Kasumi-1 (cell line): Measurements from ENCODE around the gene KIF2A.
A peak's percentile ranks its signal among the peaks of the same experiment; 100 is the strongest.

Experiments used
- DNase-seq, 2 experiments: peaks; one replicate each; lab custom pipeline; 2025; lab: John Stamatoyannopoulos, UW

Gene KIF2A

DNA sequence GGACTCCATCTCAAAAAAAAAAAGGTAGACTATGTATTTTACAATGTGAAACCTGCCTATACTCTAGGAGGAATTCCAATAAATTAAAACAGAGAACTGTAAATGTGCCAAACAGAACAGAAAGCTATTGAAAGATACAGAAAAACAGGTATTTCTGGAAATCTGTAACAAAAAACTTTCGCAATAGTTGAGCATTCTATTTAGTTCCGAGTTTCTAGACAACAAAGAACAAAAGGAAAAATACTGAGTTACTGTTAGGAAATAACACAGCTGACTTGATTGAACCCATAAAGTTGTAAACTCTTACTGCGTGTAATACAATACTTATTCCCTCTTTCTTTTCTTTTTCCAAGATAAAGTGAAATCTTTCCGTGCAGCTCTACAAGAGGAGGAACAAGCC, 79.1 kb downstream of the KIF2A start:
- no peak for DNase-seq

- no peak for DNase-seq
These were observed 79.9 kb downstream of the KIF2A start for GRCh38 chr5:62385816-62386400.

DNA sequence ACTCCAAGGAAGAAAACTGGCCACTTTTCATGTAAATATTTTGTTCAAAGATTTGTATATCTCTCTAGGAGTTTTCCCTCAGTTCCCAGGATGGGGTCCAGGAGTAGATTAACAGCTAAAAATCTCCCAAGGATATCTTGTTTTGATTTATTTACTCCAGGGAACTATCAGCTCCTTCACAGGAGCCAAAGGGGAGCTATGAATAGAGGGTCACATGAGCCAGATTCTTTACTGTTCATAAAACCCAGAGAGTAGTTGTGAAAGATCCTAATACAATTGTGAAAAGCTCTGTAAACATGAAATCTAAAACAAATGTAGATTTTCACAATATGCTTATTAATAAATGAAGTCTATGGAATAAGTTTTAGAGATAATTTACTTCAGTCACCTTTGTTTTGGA, 80.8 kb downstream of the KIF2A start:
- no peak for DNase-seq

DNA sequence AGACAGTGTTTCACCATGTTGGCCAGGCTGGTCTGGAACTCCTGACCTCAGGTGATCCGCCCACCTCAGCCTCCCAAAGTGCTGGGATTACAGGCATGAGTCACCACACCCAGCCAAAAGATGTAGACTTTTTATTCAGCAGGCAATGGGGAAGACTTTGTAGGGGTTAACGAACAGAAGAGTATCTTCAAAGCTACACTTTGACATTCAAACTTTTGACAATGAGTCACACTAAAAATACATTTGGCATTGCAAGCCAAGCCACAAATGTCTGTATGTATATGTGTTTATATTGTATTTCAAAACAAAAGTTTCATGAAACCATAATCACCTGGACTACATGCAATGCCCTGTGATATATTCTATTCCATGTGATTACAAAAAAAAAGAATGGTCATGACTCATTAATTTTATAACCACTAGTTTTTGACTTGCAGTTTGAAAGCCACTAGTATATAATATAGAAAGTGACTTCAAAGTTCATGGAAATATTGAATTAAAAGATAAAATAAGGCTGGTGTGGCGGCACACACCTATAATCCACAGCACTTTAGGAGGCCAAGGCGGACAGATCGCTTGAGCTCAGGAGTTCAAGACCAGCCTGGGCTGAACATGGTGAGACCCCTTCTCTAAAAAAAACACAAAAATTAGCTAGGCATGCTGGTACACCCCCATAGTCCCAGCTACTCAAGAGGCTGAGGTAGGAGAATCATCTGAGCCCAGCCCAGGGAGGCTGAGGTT, 89.4 kb downstream of the KIF2A start:
- DNase-seq = no peak

GRCh38 chr5:62403411-62404250, 97.6 kb downstream of the KIF2A start, which contains the start of gene DIMT1:
Gene DIMT1, minus strand, starts transcription at chr5:62403905. Its CDS starts 133 bp downstream, at chr5:62403772.
- DNase-seq = peak; percentile 99

- DNase-seq = peak; percentile 98 to 99
These were observed 106.7 kb downstream of the KIF2A start, which contains the start of gene IPO11 for GRCh38 chr5:62412549-62413329. Gene IPO11, plus strand, starts transcription at chr5:62412763. Its CDS starts 24,517 bp downstream, at chr5:62437280.

- no peak for DNase-seq
These were observed 107.7 kb downstream of the KIF2A start for GRCh38 chr5:62413711-62414110.

DNA sequence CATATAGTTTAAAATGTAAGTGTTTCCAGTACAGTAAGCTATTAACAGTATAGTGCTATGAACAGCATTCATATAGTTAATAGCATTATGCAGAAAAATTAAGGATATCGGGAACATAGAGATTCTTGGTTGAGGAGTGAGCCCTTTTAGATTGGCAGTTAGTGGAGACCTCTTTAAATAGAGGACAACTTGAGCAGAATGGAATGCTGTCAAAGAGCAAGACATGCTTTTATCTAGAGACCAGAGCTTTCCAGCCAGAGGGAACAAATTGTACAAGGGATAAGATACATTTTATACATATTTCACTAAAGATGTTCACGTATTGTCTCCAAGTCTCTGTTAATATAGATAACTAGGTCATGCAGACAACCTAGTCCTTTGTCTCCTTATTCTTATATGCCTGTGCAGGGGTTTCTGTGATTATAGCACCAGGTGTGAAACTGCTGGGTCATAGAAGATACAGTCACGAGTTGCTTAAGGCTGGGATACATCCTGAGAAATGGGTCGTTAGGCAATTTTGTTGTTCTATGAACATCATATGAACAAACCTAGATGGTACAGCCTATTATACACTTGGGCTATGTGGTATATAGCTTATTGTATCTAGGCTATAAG, 112.6 kb downstream of the KIF2A start:
- DNase-seq = no peak

DNA sequence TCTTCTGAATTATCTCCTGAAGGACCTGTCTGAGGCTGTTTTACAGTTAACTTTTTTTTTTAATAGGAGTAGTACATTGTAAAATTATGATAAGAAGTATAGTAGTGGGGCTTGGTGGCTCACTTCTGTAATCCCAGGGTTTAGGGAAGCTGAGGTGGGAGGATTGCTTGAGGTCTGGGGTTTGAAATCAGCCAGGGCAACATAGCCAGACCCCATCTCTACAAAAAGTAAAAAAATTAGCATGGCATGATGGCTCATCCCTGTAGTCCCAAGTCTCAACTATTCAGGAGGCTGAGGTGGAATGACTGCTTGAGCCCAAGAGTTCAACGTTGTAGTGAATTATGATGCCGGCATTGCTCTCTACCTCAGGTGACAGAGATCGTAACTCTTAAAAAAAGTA, 113.6 kb downstream of the KIF2A start:
- no peak for DNase-seq

DNA sequence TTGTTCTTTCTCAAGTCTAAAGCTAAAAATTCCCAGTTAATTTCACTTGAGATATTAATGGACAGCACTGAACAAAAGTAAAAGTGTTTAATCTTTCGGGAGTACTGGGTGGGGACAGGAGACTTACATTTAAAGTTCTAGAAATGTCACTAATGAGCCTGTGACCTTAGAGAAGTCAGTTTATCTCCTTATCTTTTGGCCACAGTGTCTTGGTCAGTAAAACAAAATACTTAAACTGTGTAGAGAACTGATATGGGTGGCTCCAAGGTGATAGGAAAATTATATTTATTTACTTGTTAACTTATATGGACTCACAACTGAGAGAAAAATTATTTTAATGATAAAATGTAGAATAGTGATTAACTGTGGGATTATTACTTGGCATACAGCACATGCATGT, 115.4 kb downstream of the KIF2A start:
- no peak for DNase-seq

- DNase-seq = no peak
These were observed 118.8 kb downstream of the KIF2A start for GRCh38 chr5:62424763-62425162.

DNA sequence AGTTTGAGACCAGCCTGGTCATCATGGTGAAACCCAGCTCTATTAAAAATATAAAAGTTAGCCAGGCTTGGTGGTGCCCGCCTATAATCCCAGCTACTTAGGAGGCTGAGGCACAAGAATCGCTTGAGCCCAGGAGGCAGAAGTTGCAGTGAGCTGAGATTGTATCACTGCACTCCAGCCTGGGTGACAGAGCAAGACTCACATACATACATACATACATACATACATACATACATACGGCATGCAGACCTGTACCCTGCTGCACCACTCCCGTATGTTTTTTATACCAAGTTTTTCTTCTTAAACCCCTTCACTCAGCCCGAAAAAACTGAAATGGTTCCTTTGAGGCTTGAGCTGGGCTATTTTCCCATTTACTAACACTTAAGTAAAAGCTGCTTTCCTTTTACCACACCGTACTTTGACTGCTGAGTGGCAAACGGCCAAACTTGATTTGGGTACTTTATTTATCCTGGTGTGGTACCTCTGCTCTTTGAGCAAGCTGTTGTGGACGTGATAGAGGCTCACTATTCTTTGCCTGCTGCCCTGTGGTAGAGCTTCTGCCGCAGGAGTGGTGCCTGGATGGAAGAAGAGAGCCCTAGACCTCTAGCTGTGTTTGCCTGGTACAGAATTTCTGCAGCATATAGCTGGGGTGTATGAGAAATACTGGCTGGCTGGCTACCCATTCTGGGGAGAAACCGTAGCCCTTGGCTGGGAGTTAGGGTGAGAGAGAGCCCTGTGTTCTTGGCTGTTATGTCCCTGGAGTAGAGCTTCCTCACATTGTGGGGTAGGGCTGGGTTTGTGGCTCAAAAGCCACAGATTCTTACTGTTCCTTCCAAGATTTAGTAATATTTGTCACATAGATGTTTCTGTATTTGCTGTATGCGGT, 126.0 kb downstream of the KIF2A start:
- DNase-seq = peak in 1 of 2 experiments; percentile 30

- no peak for DNase-seq
These were observed 126.6 kb downstream of the KIF2A start for GRCh38 chr5:62432621-62433064.
